ENCODE results near the gene VMP1. TPM values are rescaled to one million over a fixed set of nuclear protein-coding genes. Genes with fewer than 3 reads are reported as not detected.

VMP1 gene
- total RNA-seq, 1 donor from 2014 or later, result 169 TPM

- Histone ChIP-seq H3K36me3 (peaks cover 89% of the 10 kb centered on the region), H3K27ac (no peak overlapping the region), H3K4me3 (no peak overlapping the region), H3K9me3 (no peaks in the 10 kb centered on the region), H3K4me1 (no peaks in the 10 kb centered on the region), H3K27me3 (no peaks in the 10 kb centered on the region)
- DNase-seq (no peak), ATAC-seq (no peak)
- intact Hi-C loops (cut with DNase I), result no loop called here
- TF ChIP-seq CTCF (IDR thresholded peaks at IDR 0.05), result no peak
Measured at GRCh38 chr17:59695945-59696681, 11.3 kb upstream of the VMP1 start.

GRCh38 chr17:59696682-59697277 is 10.7 kb upstream of the VMP1 start:
- DNase-seq, result no peak
- Histone ChIP-seq H3K4me1 (no peaks in the 10 kb centered on the region), H3K36me3 (peaks cover 83% of the 10 kb centered on the region), H3K4me3 (no peak overlapping the region), H3K27me3 (no peaks in the 10 kb centered on the region), H3K9me3 (no peaks in the 10 kb centered on the region), H3K27ac (no peak overlapping the region)
- intact Hi-C loops (cut with DNase I), result no loop called here
- no peak for ATAC-seq
- no peak for TF ChIP-seq CTCF (IDR thresholded peaks at IDR 0.05)

GRCh38 chr17:59698143-59698542 is 9.3 kb upstream of the VMP1 start:
- intact Hi-C loops (cut with DNase I), result no loop called here
- H3K36me3 ChIP-seq, result peaks cover 80% of the 10 kb centered on the region
- no peak overlapping the region for H3K27ac ChIP-seq
- TF ChIP-seq CTCF (IDR thresholded peaks at IDR 0.05), result no peak
- no peak for ATAC-seq
- no peaks in the 10 kb centered on the region for H3K9me3 ChIP-seq
- no peak for DNase-seq
- no peak overlapping the region for H3K4me3 ChIP-seq
- no peaks in the 10 kb centered on the region for H3K4me1 ChIP-seq
- H3K27me3 ChIP-seq, result no peaks in the 10 kb centered on the region

DNA sequence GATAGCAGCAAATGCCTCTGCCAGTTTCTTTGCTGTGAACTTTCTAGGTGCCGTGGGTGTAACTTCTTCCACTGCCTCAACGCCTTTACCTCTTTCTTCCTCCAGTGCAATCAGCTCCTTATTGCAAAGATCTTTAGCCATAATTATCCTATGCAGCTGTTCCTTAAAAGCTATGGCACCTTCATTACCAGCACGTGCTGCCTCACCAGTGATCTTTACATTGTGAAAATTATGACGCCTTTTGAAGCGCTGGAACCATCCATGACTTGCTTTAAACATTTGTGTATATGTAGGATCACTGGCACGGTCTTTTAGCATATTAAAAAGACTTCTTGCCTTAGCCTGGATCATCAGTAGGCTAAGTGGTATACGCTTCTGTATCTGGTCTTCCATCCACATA is 8.2 kb upstream of the VMP1 start:
- intact Hi-C loops (cut with DNase I), result no loop called here
- Histone ChIP-seq H3K4me1 (no peaks in the 10 kb centered on the region), H3K36me3 (peaks cover 80% of the 10 kb centered on the region), H3K4me3 (no peak overlapping the region), H3K27me3 (no peaks in the 10 kb centered on the region), H3K9me3 (no peaks in the 10 kb centered on the region), H3K27ac (no peak overlapping the region)
- no peak for TF ChIP-seq CTCF (IDR thresholded peaks at IDR 0.05)
- no peak for ATAC-seq
- no peak for DNase-seq

GRCh38 chr17:59699786-59700185 is 7.7 kb upstream of the VMP1 start:
- intact Hi-C loops (cut with DNase I), result no loop called here
- DNase-seq (no peak), ATAC-seq (no peak)
- Histone ChIP-seq H3K9me3 (no peaks in the 10 kb centered on the region), H3K4me1 (no peaks in the 10 kb centered on the region), H3K27ac (no peak overlapping the region), H3K27me3 (no peaks in the 10 kb centered on the region), H3K4me3 (no peak overlapping the region), H3K36me3 (peaks cover 75% of the 10 kb centered on the region)
- no peak for TF ChIP-seq CTCF (IDR thresholded peaks at IDR 0.05)
